Stimulated activated CD4-positive, alpha-beta T cell treated with anti-CD3 and anti-CD28 coated beads, Interleukin-4, amount 100 ng/mL, for 24 hours (primary cell): ENCODE results near the gene DLEC1.

Experiments used
- DNase-seq: peaks from one replicate; pipeline ENCODE4 v3.0.0-alpha.2; 2020

DLEC1 gene

DNA sequence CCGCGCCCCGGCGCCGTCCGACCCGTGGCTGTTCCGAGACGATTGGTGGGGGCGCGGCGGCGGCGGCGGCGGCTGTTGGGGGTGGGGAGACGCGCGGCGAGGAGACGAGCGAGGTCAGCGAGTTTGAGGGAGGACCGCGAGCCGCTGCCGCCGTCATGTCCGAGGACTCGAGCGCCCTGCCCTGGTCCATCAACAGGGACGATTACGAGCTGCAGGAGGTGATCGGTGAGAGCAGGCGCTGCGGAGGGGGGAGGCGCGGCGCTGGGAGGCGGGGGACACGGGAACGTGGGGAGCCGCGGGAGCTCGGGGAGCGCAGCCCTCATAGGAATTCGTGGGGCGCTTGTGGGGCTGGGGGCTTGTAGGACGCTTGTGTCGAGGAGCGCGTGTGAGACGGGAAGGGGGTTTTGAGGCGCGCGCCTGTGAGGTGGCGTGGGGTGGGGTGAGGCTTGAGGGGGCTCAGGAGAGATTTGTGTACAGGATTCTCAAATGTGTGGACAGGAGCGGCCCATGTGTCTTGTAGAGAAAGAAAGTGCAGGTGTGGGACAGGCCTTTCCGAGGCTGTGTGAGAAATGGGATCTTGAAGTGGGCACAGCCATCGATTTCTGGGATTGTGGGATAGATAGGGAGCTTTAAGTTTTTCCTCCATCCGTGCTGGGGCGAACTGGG, 126.8 kb downstream of the DLEC1 start:
- DNase-seq, result no peak

DNA sequence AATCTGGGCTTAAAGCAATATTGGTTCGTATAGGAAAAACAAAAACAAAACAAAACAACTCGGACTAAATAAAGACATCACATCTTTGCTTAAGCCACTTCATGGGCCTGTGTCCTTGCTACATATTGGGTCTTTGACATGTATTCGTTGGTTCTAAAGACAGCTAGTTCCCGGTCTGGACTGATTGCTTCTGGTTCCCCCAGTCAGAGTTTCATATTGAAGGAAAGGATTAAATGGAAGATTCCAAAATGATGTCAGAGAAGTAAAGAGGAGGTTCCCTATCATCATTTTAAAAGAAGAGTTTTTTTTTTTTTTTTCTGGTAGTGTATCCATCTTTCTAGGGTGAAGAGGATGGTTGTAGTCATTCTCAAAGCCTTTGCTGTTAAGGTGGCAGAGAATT, 128.6 kb downstream of the DLEC1 start:
- no peak for DNase-seq

GRCh38 chr3:38168151-38169026, 129.4 kb downstream of the DLEC1 start:
- no peak for DNase-seq

GRCh38 chr3:38169027-38169317, 130.0 kb downstream of the DLEC1 start:
- no peak for DNase-seq

DNA sequence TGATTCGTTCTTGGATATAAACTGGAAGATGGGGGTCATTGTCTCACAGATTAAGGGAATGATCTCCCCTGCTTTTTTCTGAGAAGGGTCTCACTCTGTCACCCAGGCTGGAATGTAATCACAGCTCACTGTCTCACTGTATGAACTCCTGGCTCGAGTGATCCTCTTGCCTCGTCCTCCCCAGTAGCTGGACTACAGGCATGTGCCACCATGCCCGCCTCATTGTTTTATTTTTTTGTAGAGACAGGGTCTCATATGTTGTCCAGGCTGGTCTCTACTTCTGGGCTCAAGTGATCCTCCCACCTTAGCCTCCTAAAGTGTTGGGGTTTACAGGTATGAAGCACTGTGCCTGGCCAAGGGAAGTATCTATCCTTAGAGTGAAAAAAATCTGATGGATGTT, 131.7 kb downstream of the DLEC1 start:
- DNase-seq, result no peak

GRCh38 chr3:38171622-38172021, 132.6 kb downstream of the DLEC1 start:
- no peak for DNase-seq
